Measurements from ENCODE around the gene PPM1H.

DNA sequence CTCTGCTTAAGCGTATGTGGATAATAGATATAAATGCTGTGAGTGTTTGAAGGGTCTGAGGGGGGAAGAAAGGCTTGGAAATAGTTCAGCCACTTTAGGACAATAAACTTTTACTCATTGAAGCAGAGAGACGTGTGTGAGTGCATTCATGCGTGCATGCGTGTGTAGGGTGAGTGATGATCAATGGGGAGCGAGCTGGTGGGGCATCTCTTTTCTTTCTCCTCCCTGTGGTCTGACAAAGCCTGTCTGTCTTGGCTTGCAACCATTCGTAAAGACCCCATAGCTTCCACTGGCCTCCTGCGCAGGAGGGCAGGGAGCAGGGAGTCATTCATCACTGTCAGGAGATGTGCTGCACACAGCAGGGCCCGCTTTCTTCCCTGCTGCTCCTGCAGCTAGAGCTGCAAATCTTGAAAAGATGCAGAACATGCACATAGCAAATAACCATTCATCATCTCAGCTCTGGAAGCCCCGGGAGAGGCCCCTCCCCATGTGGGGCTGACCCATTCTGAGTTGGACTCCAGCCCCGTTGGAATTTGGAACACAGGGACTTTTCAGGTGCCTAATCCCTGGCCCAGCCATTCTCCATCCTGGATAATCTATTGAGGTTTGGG lies 223.2 kb downstream of the PPM1H start:
- TF ChIP-seq, protein P1, sequence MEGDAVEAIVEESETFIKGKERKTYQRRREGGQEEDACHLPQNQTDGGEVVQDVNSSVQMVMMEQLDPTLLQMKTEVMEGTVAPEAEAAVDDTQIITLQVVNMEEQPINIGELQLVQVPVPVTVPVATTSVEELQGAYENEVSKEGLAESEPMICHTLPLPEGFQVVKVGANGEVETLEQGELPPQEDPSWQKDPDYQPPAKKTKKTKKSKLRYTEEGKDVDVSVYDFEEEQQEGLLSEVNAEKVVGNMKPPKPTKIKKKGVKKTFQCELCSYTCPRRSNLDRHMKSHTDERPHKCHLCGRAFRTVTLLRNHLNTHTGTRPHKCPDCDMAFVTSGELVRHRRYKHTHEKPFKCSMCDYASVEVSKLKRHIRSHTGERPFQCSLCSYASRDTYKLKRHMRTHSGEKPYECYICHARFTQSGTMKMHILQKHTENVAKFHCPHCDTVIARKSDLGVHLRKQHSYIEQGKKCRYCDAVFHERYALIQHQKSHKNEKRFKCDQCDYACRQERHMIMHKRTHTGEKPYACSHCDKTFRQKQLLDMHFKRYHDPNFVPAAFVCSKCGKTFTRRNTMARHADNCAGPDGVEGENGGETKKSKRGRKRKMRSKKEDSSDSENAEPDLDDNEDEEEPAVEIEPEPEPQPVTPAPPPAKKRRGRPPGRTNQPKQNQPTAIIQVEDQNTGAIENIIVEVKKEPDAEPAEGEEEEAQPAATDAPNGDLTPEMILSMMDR (conservative IDR thresholded peaks at IDR 0.05; ENCODE audit: low read depth, low read length), result no peak
- no peak for TF ChIP-seq EZH2 (IDR thresholded peaks at IDR 0.05; ENCODE audit: borderline replicate concordance, low read depth, low read length, poor library complexity, severe bottlenecking)

Measured in A673 (cell line).